GM21381 (cell line): Measurements from ENCODE around the gene GPRIN2.
"Not testable (repeated sequence)": the region's sequence is repeated elsewhere in the genome, so short reads cannot be mapped to it uniquely, and the experiment has no call there.

ENCODE experiments used
- ATAC-seq: cut with Tn5 transposase; IDR thresholded peaks from one replicate; pipeline ENCODE4 v1.9.1; 2021; ENCODE audit warnings: mild to moderate bottlenecking, moderate library complexity; ENCODE audit not compliant: unreplicated experiment

The GPRIN2 gene

DNA sequence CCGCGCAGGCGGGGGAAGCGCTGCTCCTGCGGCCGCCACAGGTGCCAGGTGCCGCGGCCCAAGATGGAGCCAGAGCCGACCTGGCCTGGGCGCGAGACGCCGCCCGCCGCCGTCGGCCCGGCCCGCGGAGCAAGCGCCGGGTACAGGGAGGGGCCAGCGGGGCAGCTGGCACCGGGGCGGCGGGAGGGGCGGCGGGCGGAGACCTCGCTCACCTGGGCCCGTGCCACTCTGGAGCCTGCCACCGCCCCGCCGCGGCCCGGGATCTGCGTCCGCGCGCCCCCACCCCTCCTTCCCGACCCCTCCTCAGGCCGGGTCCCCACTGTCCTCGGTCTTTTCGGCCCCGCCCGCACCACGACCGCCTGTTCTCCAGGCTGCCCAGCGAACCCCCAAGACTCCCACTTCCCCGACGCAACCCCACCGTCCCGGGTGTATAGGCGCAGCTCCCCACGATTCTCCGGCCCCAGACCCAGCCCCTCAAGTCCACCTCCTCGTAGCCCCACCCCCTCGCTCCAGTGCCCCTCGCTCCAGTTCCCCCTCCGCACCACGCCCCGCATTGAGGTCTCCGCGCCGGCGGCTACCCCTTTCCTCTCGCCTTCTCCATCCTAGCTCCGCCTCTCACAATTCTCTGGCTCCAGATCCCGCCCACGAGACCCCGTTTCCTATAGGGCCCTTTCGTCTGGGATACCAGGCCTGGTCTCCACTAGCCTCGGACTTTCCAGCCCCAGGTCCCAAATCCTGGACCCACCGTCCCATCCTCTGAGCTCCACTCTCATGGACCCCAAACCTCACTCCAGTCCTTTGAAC, at the start of gene GPRIN2:
Gene GPRIN2 (minus strand): TSS at position 144 of the 804 bp plus-strand sequence. CDS start 5,922 bp downstream, outside the sequence.
- ATAC-seq, result no peak

DNA sequence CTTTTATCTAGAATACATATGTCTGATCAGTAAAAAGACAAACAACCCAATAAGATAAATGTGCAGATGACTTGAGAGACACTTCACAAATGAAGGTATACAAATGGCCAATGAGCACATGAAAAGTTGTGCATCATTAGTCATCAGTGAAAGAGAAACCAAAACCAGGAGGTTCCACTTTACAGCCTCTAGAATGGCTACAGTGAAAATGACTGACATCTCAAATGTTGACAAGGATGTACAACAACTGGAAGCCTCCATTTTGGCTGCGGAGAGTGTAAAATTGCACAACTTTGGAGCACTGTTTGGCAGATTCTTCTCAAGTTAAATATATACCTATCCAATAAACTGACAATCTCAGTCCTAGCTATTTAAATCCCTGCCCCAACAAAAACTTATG, 44.1 kb upstream of the GPRIN2 start:
- ATAC-seq, result peak; percentile 57

DNA sequence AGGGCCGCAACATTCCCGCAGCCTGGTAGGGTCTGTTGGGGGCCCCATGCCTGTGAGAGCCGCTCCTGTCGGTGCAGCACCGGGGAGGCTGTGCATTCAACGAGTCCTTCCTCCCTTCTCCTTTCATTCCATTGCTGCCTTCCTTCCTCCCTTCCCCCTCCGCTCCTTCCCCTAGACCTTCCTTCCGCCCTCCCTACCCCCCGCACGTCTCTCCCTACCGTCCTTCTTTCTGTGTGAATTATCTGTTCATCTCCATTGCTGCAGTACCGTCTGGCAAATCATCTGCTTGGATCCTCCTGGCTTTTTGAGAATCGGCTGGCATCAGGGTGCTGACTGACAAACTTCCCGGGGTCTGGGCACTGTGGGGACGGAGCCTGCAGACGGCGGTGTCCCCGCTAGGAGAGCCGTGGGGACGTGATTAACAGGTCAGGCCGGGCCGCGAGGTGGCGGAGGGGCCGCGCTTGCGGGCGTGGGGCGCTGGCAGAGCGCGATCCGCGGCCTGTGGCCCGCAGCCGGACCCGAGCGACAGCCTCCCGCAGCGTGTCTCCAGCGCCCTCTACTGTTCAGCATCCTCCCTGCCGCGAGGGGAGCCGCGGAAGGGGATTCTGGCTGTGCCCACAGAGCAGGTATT, 41.3 kb upstream of the GPRIN2 start:
- ATAC-seq, result peak; percentile 83

DNA sequence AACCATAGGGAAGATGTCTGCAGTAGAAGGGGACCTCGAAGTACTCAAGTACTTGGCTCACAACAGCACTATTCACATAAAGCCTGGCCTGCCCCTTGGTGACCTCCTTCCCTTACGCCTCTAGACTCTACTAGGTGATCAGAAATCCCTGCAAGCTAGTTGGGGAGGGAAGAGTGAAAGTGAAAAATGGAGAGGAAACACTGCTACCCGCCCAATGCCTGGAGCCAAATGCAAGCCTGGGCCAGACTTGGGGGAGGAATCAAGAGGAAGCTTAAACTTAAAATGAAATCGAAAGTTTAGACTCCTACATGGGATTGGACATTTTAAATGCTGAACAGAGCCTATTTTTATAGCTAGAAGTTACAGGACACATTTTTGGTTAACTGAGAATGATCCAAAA, 40.1 kb upstream of the GPRIN2 start:
- ATAC-seq, result not testable (repeated sequence)

DNA sequence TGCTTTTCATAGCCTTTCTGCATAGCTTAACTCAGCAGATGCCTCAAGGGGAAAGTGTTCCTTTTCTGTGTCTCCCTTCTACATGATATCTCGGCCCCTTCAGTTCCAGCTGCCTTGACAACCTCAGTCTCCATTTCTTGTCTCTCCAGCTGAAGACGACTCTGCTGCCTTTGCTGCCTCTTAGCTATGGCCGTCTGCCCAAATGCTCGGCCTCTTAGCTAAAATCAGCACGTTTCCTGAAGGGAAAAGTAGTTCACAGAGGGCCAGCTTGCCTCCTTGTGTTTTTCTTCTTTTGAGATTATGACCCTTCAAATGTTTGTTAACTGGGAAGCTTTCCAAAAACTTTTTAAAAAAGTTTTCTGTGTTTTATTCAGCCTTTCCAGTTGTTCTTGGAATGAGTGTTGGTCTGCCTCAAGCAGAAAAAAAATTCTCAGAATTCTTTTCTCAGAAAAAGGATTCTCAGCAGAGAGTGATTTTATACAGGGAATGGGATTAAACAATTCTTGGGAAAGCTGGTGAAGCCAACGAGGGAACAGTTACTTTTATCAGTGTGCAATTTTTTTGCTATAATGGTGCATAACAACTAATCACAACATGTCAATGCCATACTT, 38.1 kb upstream of the GPRIN2 start:
- not testable (repeated sequence) for ATAC-seq

DNA sequence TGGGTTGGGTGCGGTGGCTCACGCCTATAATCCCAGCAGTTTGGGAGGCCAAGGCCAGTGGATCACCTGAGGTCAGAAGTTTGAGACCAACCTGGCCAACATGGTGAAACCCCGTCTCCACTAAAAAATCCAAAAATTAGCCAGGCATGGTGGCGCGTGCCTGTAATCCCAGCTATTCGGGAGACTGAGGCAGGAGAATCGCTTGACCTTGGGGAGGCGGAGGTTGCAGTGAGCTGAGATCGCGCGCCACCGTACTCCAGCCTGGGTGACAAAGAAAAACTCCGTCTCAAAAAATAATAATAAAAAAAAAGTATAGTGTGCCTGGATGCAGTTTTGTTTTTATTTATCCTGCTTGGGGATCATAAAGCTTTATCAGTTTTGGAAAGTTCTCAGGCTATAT, 36.8 kb upstream of the GPRIN2 start:
- ATAC-seq, result not testable (repeated sequence)

DNA sequence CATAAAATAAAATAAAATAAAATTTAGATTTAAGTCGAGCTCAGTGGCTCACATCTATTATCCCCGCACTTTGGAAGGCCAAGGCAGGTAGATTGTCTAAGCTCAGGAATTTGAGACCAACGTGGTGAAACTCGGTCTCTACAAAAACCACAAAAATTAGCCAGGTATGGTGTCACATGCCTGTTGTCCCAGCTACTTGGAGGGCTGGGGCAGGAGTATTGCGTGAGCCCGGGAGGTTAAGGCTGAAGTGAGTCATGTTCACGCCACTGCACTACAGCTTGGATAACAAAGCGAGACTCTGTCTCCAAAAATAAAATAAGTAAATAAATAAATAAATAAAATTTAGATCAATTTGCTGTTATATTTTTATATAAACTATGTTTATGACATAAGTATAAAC, 34.6 kb upstream of the GPRIN2 start:
- not testable (repeated sequence) for ATAC-seq

DNA sequence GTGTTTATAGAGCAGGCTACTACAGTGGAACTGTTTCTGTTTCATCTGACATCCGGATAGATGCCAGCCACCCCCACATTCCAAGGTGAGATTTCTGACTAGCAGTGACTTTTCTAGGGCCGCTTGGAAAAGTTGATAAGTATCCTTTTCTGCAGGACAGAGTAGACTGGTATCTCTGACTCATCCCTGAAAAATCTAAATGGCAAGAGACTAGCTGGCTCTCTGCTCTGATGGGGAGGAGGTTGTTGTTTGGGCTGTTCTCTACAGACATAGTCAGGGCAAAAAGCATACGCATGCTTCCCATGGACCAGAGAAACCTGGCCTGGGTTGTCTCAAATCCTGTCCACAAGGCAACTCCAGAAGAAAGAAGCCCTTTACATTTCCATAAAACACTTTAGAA, 33.1 kb upstream of the GPRIN2 start:
- ATAC-seq, result not testable (repeated sequence)

DNA sequence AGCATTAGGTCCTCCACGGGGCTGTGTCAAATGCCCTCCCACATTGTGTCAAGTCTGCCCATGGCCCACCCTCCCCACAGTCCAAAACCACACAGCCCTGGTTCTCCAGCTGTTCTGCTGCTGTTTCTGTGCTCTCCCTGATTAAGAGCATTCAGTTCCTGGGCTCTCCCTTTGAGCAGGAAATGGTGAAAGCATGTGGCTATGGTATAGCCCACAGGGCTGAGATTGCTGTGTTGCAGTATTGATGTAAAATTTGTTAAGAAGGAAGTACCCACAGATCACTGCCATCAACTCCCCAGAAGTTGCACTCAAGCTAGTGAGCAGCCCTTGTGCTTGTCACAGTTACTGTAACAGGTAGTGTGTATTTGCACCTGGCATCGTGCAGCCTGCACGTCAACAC, 31.8 kb upstream of the GPRIN2 start:
- ATAC-seq, result not testable (repeated sequence)

DNA sequence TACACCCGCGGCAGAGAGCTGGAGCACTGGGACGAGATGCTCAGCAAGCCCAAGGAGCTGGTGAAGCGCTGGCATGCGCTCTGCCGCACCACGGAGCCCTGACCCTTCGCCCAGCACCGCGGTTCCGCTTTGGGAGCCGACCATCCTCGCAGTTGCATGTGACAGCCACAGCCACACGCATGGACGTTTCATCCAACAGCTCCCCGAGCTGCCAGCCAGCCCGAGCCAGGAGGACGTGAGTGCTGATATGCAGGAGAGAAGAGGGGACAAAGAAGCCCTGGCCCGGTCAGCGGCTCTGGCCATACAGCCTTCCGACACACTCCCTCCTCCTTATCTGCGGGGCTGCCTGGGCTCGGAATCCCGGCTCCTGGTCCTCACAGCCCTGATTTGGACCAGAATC, 31.1 kb upstream of the GPRIN2 start:
- ATAC-seq, result not testable (repeated sequence)

DNA sequence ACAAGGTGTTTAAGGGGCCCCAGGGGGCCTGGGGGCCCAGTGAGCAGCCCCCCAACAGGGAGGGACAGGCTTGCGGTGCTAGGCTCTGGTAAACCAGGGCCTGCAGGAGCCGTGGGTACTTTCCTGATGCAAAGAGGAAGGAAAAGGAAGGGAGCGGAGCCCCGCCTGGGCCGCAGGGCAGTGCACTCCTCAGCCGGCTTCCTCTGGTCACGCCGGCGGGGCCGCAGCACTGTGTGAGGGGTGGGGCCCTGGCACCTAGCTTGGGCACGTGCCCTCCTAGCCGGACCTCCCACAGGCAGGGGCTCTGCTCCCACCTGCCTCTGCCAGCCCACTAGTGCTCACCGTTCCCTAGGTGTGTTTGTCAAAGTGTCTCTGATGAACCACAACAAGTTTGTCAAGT, 28.8 kb upstream of the GPRIN2 start:
- ATAC-seq, result not testable (repeated sequence)

DNA sequence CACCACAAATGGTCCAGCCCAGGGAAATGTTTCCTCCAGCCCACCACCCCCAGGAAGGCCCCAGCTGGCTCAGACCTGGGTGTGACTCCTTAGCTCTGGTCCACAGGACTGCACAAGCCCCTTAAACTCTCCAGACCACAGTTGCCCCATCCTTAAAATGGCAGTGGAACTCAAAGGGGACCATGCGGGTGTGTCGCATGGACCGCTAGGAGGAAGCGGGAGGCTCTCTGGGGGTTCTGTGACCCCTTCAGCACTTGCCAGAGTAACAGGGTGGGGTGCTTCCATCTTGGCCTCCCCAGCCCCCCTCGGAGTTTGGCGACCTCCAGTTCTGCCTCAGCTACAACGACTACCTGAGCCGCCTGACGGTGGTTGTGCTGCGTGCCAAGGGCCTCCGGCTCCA, 27.7 kb upstream of the GPRIN2 start:
- ATAC-seq, result not testable (repeated sequence)

DNA sequence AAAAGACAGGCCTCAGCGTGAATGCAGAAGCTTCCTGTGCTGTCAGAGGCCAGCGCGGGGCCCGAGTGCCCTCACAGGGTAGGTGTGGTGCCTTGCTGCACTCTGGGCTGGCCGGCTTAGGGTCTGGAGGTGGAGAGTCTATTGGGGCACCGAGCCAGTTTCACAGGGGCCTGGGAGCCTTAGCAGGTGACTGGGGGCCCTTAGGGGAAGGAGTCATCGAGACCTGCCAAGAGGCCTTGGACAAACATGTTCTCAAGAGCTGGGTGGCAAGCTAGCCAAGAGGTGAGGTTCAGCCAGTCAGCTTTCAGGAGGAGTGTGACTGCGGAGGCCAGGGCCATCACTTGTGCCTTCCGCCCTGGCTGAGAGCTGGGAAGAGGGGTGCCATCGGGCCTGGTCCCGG, 26.1 kb upstream of the GPRIN2 start:
- ATAC-seq, result not testable (repeated sequence)

DNA sequence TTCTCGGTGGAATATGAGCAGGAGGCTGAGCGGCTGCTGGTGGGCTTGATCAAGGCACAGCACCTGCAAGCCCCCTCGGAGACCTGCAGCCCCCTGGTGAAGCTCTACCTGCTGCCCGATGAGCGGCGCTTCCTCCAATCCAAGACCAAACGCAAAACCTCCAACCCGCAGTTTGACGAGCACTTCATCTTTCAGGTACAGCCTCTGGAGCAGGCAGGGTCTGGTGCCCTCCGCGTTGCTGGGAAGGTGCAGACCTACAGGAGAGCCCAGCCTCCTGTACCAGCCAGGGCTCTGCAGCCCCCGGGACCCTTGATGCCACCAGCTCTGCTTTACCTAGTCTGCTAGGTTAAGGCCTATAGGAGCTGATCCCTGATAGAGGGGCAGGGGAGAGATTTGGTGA, 25.5 kb upstream of the GPRIN2 start:
- ATAC-seq, result not testable (repeated sequence)

DNA sequence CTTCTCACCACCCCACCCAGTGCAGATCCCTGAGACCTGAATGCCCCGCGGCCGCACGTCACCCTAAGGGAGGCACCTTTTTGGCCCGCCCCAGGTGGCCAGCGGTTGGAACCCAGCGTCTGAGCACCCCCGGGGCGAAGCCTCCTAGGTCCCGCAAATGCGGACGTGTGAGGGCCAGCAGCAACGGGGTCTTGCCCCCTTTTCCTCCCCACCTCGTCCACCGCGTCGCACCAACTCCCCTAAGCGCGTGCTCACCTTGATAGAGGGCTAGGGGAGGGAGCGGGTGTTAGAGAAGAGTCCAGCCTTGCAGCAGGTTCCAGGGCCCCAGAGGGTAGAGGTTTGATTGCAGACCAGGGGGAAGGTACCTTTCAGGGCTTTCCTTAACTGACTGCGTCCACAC, 22.9 kb upstream of the GPRIN2 start:
- ATAC-seq, result not testable (repeated sequence)

DNA sequence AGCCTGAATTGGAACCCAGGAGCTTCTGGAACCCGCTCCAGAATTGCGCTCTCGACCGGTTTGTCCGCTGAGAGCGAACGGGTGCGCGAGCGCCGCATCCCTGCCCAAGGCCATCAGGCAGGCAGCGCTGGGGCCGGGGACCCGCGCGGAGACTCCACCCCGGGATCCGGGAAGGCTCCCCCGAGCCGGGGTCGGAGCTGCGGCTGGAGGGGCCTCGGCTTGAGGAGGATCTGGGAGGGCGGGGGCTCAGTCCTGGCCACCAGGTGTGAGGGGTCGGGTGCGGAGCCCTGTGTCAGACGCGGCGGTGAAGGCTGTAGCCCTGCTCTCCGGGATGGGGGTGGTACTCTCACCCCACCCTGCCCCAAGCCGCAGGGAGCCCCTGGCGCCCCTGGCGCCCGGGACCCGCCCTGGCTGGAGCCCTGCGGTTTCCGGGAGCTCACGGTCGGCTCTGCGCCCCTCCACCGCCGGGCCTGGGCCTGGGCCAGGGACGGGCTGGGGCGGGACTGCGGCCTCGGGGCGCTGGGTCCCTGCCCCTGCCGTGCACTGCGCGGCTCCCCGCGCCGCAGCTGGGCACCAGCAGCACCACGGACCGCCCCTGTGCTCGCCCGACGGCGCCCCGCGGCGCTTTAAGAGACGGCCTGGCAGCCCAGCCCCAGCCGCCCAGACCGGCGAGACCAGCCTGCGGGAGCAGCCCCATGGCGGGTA, 22.2 kb upstream of the GPRIN2 start, which contains the start of gene SYT15:
Gene SYT15 (plus strand): TSS at position 655 of the 705 bp plus-strand sequence. CDS start 41 bp downstream, at position 696.
- ATAC-seq, result not testable (repeated sequence)

DNA sequence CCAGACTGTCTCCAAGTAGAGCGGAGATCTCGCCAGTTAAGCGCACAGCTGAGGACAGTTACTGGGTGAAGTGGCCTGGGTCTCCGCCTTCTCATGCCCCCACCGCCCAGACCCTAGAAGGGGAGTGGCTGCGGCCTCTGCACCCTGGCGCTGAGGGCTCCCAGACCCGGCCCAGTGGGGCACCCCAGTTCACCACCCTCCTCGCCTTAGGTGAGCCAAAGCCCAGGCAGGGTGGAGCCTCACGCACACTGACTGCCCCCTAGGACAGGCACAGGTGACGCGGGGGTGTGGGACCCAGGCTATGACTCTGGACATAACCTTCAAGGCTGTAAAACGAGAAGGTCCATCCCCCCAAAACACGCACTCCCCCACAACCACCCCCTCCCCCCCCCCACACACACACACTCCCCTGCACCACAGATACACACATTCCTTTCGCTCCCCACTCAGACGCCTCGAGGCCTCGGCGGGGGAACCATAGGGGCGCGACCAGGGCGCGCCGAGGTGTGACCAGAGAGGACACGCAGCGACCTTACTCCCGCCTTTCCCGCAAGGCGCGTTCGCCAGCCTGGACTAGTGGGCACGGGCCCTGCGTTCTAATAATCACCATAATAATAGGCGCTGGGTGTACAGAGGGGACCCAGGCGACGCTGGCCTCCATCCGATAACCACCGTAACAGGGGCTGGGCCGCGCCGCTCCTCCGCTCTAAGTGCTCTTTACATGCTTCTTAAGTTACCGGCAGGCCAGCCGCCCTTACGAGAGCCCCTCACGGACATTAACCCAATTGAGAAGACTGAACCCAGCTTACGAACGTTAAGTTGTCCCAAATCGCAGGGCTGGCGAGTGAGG, 21.4 kb upstream of the GPRIN2 start:
- ATAC-seq, result not testable (repeated sequence)

DNA sequence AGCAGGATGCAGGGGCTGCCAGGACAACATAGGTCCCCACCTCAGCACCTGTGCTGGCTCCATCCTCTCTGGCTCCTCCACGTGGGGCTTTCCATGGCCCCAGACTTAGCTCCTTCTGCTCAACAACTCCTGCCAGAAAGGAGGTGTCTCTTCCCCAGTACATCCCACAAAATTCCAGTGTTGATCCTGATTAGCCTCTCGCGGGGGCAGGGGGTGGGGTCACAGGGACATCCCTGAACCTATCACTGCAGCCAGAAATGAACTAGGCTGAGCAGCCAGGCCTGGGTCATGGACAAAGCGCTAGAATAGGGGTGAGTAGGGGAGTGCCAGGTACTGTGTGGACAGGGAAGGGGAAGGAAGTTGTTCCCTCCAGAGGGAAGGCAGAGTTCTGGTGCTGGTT, 17.4 kb upstream of the GPRIN2 start:
- not testable (repeated sequence) for ATAC-seq

DNA sequence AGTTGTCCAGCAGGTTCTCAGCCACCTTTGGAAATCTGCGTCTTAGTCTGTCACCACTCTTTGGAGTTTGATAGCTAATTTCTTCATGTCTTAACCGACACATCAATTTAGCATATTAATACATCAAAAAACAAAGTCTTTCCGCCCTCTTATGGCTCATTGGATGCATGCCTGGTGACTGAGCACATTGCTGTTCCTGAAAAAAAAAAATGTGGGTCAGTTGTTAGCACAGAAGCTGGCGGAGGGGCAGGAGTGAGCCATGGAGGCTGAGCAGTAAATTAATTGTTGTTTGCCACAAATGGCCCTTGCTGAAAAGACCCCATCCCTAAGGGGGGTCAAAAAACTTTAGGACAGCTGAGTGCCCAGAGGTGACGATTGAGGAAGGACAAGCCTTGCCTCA, 16.9 kb upstream of the GPRIN2 start:
- not testable (repeated sequence) for ATAC-seq

DNA sequence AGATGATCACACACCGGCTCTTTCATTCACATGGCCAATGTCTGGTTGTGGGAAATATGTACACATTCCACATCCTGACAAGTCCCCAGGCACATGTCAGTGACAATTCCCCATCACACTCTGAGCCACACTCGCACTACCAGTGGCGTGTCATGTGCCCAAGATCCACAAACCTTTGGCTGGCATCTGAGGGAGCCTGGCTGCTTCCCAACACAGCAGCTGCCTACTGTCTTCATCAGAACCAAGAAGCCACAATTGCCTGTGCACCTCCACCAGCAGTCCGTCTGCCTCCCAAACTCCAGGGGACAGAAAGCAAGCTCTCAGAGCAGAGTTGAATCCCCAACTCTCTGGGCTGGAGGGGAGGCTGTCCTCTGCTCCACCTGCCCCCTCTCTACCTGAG, 16.3 kb upstream of the GPRIN2 start:
- not testable (repeated sequence) for ATAC-seq
